IMR-90 (cell line): ENCODE results near the gene RAP2A.

Experiments
- CHD1 ChIP-seq: IDR thresholded peaks from 2 replicates; pipeline ENCODE4 v1.6.1; 2012; ENCODE audit warnings: low read depth, low read length, improper control_type of control experiment
- CTCF ChIP-seq: conservative IDR thresholded peaks from 2 replicates; pipeline ENCODE4 v1.5.1; 2012; ENCODE audit warnings: mild to moderate bottlenecking, low read depth, low read length, improper control_type of control experiment
- MAZ ChIP-seq: IDR thresholded peaks from 2 replicates; pipeline ENCODE4 v1.6.1; 2012; ENCODE audit warnings: low read depth, mild to moderate bottlenecking, low read length, improper control_type of control experiment, moderate library complexity, borderline replicate concordance
- MXI1 ChIP-seq: IDR thresholded peaks from 2 replicates; pipeline ENCODE4 v1.6.1; 2012; ENCODE audit warnings: low read depth, mild to moderate bottlenecking, low read length, moderate library complexity, borderline replicate concordance
- POLR2A ChIP-seq: IDR thresholded peaks from 2 replicates; pipeline ENCODE4 v1.6.1; 2012; ENCODE audit warnings: mild to moderate bottlenecking, low read depth, low read length
- RAD21 ChIP-seq: IDR thresholded peaks from 2 replicates; pipeline ENCODE4 v1.6.1; 2012; ENCODE audit warnings: low read length, improper control_type of control experiment
- RCOR1 ChIP-seq: IDR thresholded peaks from 2 replicates; pipeline ENCODE4 v1.6.1; 2012; ENCODE audit warnings: mild to moderate bottlenecking, low read length, improper control_type of control experiment; ENCODE audit not compliant: insufficient replicate concordance
- SMC3 ChIP-seq: fragments of 150-350 bp; IDR thresholded peaks from 2 replicates; pipeline ENCODE4 v1.6.1; 2016; ENCODE audit warnings: low read depth, mild to moderate bottlenecking, antibody characterized with exemption, low read length, moderate library complexity
- USF2 ChIP-seq: fragments of 150-350 bp; IDR thresholded peaks from 2 replicates; pipeline ENCODE4 v1.6.1; 2017; ENCODE audit warnings: mild to moderate bottlenecking, antibody characterized with exemption, low read length, low read depth

- TF ChIP-seq POLR2A (no peak), CTCF (no peak), SMC3 (no peak), RCOR1 (no peak), MXI1 (no peak), RAD21 (no peak), CHD1 (no peak), MAZ (no peak), USF2 (no peak)
These were observed 12.5 kb downstream of the RAP2A start for GRCh38 chr13:97446448-97446847.
